RPMI8226 (cell line): Measurements from ENCODE around the gene BLOC1S1.

Experiments used
- DNase-seq: peaks from one replicate; pipeline ENCODE4 v3.0.0-alpha.2; 2015

BLOC1S1 gene

DNA sequence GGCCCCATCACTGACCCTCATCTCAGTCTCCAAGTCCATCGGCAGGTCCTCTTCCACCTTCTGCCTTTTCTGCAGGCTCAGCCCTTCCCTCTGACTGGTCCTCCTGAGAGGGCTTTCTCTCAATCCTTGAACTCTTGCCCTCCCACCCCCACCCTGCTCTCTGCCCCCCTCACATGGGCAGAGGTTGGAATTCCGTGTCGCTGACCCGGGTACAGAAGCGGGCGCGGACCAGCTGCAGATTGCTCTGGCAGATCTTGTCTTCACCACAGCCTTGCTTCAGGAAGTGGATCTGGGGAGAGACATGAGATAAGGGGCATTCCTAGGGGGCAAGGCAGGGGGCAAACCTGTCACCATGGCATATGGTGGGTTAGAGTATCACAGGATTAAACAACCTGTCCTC is 20.5 kb upstream of the BLOC1S1 start:
- no peak for DNase-seq

DNA sequence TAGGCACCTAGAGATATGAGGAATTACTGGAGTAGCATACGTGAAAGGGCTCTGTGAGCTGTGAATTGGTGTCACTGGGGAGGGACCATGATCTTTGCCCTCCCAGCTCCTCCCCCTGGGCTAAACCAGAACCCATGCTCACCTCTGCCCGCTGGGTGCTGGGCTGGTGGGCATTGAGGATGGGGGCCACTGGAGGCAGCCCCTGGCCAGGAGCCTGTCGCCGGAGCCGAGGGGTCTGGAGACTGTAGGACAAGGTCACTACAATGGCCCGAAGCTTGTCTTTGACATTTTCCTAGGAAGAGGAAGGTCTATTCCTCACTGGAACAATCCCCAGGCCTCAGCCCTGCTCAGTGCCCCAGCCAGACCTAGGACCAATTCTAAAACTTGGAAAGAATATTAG is 19.7 kb upstream of the BLOC1S1 start:
- DNase-seq, result no peak

DNA sequence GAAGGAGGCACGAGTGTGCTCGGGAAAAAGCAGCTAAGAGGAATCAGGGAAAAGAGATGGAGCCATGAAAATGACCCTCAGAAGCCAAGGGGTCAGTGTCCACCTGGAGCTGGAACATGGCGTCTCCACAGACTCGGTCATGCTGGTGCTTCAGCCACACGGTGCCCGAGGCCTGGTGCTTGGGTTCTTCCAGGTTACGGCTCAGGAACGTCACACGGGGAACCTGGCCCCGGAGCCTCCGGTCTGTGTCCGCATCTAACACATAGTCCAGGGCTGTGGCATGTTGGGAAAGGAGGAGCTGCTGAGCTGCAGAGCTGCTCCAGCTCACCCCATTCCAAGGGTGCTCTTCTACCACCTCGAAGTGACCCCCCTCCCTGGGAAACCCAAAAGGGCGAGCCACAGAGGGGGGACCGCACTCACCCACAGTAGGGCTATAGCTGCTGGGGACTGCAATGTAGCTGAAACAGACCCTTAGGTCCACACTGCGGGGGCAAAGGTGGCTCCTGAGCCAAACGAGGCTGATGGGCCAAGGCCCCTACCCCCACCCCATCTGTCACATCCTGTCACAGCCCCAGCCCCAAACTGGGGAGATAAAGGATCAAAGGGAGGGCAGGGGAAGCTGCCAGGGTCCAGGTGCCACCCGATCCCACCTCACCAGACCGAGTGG is 18.9 kb upstream of the BLOC1S1 start:
- DNase-seq, result no peak

DNA sequence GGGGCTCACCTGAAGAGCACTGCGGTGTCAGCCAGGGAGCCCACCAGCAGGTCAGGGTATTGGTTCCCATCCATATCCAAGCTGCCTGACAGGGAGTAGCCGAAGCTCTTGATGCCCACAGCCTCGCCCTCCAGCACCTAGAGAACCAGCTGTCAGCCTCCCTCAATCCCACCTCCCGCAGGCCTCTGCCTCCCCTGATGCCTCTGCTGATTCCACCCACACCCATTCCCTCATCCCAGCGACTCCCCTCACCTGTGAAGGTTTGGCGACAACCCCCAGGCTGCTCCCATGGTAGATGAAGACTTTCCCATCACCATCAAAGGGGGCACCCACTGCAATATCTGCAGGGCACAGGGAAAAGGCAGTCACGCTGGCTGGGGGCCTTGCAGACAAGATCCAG is 18.2 kb upstream of the BLOC1S1 start:
- DNase-seq, result no peak

DNA sequence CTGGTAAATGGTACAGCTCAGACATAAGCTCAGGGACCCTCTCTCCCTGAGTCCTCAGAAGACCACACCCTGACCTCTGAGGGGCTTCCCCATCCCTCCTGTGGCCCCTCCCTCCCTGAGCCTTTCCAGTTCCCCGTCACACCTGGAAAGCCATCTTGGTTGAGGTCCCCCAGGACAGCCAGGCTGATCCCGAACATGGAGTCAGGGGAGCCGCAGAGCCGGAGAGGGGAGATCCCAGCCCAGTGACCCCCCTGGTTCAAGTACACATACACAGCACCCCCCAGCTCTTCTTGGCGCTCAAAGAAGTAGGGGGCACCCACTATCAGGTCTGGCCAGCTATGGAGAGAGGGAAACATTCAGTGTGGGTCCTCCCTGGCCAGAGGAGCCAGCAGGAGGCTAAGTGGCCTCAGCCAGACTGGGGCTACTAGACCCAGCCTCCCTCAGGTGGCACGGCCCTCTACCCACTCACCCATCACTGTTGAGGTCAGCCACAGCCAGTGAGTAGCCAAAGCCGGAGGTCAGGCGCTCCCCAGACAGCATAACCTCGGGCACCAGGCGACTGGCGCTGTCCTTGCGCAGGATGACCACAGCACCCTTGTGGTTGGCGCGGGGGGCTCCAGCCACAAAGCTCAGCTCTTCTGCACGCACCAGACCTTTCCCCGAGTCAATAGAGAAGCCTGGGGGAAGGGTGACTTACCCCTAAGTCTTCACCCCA is 17.4 kb upstream of the BLOC1S1 start:
- no peak for DNase-seq

DNA sequence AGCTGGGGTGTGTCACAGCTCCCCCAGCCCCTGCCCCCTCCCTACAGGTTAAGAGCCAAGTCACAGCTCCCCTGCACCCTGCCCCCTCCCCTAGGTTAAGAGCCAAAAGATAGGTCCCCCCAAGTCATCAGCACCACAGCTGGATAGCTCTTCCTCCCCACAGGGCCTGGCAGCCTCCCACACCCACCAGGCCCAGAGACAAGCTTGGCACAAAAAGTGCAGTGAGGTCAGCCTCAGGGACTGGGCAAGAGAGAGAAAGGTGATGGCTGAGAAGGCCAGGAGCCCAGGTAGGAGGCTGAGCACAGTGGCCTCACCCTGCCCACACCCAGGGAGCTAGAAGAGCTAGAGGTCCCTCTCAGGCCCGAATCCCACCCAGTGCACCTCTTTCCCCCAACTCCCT is 16.9 kb upstream of the BLOC1S1 start:
- DNase-seq, result no peak

DNA sequence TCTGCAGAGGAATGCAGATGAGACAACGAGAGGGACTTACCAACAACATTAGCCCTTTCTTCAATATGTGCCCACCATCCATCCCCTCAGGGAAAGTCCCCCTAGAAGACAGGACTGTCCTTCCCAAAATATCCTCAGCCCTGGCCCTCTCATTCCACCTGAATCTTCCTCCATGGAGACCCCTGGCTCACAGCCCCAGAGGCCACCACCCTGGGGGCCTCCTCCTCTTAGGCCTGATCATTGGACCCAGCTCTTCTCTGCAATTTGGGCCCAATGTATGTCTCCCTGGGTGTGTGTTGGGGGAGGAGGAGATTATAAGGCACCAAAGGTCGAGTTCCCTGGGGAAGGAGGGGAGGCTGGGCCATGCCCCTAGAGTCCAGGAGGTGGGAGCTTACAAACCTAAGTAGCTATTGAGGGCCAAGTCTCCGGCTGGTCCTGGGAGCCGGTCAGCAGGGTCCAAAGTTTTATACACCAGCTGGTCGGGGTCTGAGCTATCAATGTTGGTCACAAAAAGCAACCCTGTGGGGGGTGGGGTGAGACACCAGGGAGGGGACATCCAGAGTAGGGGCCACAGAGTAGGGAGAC is 16.3 kb upstream of the BLOC1S1 start:
- DNase-seq, result no peak

DNA sequence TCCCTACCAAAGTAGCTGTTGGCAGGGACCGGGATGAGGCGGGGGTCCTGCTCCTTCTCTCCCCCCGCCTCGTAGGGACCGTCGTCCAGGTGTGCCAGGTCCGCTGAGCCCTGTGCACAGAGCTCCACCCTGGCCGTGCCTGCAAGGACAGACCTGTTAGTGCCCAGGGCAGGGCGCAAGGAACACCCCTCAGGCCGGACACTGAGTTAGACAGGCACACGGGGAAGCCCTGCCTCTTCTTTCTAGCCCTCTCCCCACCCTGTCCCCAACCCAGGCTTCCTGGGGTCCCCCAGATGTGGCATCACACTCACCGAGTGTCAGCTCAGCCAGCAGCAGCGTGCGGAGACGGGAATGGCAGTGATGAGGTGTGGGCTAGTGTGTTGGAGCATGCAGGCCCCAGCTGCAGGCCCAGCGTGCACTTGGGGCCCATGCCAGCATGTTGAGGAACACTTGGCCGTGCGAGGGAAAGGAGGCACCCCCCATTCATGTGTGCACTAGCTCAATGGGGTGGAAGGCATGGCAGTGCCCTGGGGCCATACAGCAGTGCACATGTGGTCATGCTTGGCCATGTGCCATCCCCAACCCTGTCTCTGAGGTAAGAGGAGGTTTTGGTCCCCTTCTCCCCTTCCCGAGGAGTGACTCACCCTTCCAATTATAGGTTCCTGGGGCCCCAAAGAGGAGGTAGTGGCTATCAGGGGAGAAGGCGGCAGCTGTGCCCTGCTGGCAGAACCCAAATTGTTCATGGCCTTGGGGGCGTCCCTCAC is 15.4 kb upstream of the BLOC1S1 start:
- peak; percentile 84 for DNase-seq

DNA sequence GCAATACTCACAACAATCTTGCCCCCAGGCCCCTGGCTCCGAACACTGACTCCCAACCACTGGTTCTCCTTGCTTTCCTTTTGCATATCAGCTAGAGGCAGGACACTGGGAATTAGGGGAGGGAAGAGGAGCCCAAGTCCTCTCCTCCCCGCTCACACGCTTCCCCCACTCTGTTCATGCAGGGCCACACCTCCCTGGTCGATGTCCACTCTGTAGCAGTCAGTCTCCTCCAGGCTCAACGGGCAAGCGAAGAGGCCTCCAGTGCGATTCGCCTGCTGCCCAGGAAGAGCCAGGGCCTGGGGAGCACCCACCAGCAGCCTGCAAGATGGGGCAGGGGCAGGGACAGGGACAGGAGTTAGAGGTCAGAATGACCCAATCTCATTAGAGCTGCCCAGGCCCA is 13.0 kb upstream of the BLOC1S1 start:
- no peak for DNase-seq

DNA sequence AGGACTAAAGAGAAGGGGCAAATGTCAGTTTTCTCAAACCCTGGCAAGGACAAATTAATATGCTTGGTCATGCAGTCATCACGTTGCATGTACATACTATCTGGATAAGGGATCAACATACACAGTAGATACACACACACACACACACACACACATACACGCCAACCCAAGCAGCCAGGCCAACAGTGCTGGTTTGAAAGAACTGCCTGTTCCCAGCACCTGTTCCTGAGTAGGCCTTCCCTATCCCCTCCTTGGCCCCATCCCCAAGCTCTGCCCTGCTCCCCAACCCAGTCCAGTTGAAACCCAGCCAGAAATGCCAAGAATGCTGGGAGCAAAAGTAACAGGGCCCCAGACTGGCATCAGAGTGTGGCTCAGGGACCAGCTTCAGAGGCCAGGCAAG is 12.6 kb upstream of the BLOC1S1 start:
- no peak for DNase-seq

DNA sequence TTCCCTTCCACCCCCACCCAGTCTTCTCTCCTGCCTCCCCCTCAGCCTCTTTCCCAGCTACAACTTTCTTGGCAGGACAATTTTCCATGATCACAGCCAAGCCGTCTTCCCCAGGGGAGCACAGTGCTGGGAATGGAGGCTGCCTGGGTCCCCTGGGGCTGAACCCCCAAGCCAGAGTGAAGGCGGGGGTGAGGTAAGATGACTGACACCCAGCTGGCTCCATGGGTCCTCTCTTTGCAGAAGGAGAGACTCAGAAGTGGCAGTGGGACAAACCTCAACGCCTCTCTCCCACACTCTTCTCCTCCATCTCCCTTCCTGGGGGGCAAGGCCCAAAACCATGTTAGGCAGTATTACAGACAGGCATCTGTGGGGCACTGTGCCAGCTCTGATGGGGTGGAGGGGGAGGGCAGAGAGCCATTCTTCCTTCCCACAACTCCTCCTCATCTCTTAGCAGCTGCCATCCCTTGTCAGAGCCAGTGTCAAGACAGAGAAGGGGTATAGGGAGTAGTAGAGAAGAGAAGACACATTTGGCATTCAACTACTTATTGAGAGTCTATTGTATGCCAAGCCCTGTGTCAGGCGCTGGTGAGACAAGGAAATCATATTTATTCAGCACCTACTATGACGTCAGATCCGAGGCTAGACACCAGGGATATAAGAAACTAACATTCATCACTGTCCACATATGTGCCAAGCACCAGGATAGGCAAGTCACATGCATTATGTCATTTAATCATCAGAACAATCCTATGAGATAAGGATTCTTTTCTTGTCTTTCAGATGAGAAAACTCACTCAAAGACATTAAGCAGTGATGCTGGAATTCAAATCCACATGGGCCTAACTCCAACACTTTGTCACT is 11.7 kb upstream of the BLOC1S1 start:
- no peak for DNase-seq

DNA sequence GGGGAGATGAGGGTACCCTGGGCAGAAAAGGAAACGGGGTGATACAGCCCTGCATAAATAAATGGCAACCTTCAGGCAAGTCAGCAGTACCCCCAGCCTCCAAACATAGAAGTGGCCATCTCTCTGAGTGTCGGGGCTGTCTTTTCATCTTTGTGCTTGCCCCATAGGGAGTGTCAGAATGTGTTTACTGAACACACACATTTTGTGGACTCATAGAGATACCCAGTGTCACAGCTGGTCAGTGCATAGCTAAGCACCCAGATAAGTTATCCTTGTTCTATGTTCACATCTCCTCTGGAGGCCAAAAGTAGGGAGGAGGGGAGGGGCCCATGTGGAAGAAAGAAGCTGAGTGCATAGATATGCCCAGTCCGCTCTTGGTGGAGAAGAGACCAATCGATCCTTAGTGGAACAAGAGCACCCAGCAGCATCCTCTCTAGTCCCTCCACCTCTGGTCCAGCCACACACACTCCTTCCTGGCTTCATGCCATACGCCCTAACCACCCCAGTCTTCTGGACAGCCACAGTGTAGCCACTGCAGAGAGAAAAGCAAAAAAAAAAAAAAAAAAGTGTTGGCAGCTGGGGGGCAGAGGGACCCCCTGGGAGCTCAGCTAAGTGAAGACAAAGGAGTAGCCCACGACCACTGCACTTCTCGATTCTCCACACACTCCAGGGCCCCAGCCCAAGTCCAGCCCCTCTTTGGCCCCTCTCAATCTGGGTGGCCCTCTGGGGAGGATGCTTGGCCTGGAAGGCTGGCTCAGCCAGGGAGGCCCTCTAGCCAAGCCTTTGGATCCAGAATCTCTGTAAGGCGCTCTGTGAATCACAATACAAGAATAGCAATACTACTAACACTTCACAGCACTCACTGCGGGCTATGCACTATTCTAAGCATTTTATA is 10.8 kb upstream of the BLOC1S1 start:
- no peak for DNase-seq

DNA sequence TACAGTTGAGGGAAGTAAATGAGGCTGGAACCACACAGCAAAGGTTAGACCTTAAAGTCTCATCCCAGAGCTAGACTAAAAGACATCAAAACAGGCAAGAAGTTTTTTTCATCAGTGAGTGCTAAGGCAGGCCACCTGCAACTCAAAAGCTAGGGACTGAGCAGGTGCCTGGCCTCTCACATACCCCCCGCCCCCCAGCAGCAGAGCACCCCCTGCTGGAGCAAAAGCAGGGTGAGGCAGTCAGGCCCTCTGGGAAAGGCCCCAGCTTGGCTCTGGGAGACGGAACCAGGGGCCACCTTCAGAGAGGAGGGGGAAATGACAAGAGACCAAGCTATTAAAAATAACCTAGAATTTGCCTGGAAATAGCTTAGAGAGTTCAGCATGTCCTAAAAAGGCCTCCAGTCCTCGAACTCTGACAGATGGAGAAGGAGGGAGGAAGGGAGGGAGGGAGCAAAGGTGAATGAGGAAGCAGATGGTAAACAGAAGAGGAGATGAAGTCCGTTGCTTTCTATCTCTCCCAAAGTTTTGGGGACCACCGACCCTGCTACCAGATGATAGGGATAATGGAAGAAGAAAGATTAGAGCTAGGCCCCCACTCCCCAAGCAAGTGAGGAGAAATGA is 10.0 kb upstream of the BLOC1S1 start:
- DNase-seq, result peak; percentile 68

DNA sequence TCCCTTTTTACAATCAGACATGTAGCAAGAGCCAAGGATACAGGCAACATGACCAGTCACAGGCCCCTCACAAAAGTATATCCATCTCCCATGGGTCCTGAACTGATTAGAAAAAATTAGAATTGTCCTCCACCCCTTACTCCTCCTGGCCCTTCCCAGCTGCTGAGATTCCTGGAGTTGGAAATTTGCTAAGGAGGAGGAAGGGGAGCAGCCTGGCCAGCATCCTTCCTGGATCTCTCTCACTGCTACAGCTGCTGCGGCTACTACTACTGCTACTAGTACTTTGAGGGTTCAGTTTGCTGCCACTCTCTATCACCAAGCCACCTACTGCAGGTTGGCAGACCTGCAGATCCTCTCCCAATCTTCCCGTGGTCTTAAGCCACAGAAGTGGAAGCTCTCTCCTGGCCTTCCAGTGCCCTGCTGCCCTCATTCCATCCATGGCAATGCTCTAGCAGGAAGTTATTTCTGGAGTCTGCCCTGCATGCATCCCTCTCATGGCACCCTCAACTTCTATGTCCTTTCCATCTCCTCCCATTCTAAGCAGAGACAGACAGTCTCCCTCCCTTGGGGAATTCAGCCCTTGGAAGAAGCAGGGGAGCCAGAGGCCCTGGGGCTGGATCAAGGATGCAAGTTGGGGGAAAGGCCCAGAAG is 9.2 kb upstream of the BLOC1S1 start:
- DNase-seq, result no peak

DNA sequence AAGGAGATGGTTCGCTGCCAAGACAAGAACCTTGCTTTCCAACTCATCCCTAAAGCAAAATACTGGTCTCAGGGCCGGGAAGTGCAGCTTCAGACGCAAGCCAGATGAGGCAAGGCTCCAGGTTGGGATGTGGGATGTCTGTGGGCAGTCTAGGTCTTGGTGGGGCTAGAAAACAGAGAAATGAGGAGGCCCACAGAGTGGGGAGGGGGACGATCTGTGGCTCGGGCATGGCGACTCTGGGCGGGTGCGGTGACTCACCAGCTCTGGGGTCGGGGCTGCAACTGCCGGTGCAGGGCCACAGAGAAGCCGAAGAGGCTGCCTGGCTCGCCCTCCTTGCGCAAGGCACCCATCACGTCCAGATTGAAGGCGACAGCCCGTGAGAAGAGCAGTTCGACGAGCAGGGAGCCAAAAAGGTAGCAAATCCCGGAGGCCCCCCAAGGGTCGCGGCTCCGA is 8.6 kb upstream of the BLOC1S1 start:
- DNase-seq, result no peak

DNA sequence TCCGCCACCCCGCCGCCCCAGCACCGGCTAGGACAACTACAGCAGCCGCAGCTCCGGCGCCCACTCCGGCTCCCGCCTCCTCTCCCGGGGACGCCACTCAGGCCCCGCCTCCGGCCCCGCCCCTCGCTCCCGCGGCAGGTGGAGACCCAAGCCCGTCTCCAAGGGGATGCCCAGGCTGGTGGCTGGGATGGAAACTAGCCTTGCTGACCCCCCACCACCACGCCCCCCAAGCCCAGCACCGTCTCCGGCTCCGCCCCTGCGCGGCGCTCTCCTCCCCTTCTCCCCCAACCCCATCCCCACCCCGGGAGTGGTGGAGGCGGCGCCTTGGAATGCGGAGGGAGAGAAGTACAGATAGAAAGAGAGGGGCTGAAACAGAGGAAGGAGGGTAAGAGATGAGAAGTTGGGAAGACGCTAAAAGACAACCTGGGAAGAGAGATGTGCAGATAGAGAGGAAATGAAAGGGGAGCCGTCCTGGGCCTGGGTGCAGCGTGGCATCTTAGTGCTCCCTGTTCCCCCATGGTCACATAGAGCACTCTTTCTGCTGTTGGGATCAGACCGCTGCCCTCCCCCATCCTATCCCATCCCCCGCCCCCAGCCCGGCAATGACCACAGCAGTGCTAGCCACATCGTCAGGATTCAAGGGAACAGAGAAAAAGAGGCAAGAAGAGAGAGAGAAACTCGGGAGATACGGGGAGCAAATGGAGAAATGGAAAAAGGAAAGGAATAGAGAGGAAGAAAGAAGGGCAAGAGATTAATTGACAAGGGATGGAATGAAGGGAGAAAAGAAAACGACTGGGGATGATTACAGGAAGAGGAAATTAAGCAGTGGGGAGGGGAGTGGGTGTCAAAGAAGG is 7.8 kb upstream of the BLOC1S1 start, which contains the start of gene ITGA7:
ITGA7 (minus strand) TSS at position 64 of the 854 bp plus-strand sequence. CDS start 222 bp downstream, outside the sequence.
- peak; percentile 29 for DNase-seq

DNA sequence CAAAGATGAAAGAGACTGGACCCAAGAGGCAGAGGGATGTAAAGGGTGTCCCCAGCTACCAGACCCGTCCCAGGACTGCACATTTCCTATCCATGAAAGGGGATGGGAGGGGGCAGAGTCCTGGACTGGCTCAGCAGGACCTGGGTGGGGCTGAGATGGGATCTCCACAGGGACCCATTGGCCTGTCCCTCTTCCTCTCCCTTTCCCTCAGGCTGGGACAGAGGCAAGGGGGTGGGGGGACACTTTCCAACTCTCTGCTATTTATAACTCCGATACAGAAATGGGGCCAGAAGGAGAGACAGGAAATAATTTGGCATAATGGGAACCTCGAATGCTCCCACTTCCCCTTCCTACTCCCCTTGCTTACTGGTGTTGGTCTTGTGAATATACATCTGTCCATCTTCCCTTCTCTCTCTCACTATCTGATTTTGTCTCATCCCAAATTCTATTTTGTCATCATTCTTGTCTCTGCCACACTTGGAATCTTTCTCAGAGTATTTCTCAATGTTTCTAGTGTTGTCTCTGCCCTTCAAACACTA is 7.1 kb upstream of the BLOC1S1 start:
- DNase-seq, result no peak

DNA sequence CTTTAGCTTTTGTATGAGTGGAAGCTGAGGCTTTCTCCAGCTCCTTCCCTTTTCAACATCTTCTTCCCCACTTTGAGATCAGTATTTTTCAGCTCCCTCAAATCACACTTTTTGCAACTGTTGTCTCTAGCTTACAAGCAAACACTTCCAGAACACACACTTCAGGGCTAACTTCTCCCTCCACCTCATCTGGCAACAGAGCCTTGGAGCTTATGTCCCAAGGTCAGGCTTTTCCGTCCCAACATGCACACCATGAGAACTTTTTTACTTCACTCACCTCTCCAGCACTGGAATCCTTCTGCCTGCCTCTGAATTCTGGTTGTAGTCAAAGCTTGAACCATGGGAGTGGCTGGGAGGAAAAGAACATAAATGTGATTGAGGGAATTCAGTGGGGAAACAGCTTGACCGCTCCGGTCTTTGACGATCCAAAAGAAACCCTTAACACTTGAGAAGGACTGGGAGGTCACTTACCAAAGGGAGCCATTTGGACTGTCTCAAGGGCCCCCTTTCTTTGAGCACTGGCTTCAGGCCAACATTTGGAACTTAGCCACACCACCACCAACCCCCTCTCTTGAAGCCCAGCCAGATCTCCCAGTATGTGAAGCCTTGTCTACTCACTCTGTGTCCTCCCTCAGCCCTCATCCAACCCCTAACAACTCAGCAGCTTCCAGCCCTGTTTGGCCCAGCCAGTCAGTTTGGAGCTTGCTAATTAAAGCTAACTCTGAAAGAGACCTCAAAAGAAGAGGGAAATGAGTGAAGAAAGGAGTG is 3.9 kb upstream of the BLOC1S1 start:
- no peak for DNase-seq
